GM12801 (cell line): ENCODE results near the gene SLC12A4.

Experiments
- TF ChIP-seq, protein P1 (sequence below): IDR thresholded peaks from one replicate; pipeline ENCODE4 v1.5.1; 2011; ENCODE audit warnings: control low read depth; ENCODE audit not compliant: insufficient read length; ENCODE audit errors: extremely low read depth

The SLC12A4 gene

DNA sequence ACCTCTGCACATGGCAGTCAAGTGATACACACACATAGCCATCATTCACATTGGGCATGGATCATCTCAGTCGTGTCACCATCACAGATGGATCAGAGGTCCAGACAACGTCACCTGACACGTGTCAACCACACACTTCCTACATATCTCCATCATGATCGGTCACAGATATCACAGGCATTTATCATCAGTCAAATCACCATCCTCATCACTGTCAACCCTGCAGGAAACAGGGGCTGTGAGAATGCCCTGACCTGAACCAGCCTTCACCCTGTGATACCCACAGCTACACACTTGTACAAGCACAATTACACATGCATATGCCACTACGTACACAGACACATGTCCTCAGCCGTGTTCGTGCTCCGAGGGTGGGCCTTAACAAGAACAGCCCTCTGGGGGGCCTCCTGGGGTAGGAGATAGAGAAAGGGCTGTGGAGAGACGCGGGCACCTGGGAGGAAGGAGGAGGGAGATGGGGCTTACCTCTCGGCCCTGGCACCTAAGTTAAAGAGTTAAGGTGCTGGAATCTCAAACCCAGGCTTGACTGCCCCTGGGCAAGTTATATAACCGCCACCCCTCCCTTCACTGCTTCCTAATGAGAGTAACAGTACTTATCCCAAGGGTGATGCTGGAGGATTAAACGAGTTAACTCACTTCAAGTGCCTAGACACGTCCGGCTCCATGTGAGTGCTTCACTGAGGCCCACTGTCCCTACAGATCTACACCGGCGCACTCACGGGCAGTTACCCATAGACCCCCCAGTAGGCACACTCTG lies 1.1 kb downstream of the SLC12A4 start:
- TF ChIP-seq, protein P1, sequence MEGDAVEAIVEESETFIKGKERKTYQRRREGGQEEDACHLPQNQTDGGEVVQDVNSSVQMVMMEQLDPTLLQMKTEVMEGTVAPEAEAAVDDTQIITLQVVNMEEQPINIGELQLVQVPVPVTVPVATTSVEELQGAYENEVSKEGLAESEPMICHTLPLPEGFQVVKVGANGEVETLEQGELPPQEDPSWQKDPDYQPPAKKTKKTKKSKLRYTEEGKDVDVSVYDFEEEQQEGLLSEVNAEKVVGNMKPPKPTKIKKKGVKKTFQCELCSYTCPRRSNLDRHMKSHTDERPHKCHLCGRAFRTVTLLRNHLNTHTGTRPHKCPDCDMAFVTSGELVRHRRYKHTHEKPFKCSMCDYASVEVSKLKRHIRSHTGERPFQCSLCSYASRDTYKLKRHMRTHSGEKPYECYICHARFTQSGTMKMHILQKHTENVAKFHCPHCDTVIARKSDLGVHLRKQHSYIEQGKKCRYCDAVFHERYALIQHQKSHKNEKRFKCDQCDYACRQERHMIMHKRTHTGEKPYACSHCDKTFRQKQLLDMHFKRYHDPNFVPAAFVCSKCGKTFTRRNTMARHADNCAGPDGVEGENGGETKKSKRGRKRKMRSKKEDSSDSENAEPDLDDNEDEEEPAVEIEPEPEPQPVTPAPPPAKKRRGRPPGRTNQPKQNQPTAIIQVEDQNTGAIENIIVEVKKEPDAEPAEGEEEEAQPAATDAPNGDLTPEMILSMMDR: no peak

DNA sequence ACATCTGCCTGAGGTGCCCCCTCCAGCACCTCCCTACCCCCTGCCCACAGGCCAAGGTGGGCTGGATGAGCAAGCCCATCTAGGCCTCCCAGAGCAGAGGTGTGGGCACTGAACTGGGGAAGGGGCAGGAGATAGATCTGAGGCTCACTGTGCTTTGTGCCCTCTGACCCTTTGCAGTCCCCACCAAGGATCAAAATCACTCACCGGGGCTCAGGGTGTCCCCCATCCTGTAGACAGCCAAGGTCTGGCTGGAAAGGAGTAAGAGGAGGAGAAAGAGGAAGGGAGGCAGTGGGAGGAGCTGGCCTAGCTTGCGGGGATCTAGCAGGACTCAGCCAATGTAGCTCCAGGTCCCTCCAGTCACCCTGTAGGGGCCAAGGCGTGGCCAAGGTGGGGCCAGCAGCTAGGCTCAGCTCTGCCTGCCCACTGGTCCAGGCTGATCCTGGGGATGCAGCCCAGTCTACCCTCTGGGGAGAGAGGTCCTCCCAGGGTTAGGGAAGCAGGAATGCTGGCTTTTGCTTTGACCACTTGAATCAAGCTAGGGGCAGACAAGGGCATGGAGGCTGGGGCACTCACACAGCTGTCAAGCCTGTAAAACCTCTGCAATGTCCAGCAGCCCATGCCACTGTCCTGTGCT lies 1.8 kb downstream of the SLC12A4 start:
- TF ChIP-seq, protein P1: no peak

DNA sequence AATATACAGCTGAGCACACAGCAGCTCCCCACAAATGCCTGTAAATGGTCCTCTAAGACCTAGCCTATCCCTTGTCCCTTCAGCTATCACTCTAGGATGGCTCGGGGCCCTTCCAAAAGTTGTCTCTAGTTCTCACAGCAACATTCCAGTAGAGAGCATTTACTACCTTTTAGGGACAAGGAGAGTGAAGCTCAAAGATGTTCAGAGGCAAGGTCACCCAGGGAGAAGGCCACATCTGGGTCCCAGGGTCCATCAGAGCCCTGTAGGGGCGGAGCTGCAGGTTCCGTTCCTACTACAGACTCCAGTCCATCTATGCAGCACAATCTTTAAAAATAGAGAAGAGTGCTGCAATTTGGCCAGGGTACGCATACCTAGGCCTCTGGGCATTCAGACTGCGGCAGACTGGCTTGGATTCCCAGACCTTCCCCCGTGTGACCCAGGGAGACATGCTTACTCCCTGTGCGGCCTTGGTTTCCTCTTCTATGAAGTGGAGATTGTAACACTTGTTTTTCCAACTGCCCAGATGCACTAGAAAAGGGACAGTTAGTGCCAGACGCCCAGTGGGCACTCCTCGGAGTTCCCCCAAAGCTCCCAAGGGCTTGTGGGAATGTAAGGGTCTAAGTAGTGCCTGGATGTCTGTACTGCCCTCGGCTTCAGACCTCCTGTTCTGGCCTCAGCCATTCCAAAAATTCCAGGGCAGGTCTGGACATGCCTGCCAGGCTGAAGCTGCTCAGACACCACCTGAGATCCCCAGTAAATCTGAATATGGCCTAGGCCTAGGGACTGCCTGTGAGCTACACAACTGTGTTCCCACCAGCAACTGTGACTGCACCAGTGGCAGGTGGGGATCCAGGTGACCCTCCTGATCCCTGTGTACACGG lies 2.5 kb downstream of the SLC12A4 start:
- TF ChIP-seq, protein P1: no peak

DNA sequence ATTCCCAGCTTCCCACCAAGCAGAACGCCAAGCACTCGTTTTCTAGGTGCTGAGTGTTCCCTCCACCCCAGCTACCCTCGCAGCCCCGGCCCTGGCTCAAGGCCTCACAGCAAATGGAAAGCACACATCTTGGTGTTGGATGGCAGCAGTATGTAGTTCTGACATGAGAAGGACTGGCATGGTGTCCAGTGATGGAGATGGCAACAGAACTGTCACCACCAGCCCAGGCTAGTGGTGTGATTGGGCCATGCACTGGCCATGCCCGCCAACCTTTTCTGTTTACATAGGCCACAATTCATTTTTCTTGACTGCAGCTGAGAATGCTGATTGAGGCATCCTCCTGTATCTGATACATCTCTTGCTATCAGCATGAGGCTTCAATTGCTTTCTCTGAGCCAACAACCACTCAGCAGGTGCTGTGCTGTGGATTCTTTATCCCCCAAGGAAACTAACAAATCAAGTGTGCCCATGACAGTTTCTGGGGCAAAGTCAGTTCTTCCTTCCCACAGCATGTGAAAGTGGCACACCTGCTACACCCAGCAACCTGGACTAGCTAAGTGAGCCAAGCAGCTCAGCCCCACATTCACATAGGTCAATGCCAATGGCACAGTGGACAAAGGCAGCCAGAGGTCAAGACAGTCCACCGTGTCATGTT lies 3.8 kb downstream of the SLC12A4 start:
- TF ChIP-seq, protein P1: no peak

DNA sequence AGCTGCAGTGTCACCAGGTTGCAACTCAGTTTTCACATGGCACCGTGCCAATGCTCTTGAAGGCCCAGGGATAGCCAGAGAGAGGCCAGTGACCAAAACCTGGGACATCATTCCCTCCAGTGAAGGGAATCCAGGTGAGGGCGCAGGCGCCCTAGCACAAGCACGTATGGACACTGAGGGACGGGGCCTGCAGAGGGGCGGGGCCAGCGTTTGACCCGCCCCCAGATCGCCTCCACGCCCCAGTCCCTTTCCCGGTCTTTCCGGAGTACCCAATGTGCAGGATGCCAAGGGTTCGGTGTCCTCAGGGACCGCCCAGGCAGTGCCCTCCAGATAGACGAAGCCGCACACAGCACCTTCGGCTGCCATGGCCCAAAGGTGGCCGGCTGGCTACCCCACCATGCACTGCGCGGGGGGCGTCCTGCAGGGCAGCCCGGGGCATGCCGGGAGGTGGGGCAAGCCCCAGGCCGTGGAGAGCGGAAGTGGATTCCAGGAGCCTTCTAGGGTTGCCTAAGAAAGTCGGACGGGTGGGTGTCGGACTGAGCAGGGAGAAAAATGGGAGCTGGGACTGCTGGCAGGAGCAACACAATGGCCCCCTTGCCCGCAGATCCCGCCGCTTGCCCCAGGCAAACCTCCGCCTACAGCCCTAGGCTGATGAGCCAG lies 4.6 kb downstream of the SLC12A4 start:
- TF ChIP-seq, protein P1: no peak

DNA sequence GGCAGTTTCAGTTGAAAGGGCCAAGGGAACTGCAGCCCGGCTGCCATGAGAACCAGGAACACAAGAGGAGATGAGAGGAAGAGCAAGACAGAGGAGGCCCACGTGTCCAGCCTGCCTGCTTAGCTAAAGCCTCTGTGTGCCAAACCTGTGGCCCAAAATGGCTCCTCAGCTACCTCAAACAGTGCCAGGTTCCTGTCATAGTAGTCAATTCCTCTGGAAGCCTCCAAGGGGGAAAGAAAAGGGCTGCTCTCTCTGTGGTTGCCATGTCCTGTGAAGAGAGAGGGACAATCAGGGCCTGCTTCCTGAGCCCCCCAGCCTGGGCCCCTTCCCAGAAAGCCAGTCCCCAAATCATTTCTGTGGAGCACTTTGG lies 5.2 kb downstream of the SLC12A4 start:
- TF ChIP-seq, protein P1: no peak
